LNCAP (cell line): ENCODE measurements around the gene CHL1.

Experiments
- CTCF ChIP-seq: fragments of 450-650 bp; IDR thresholded peaks from 2 replicates; pipeline ENCODE4 v1.5.1; 2017; ENCODE audit warnings: mild to moderate bottlenecking

The CHL1 gene

GRCh38 chr3:247916-248315 is 51.4 kb downstream of the CHL1 start:
- no peak for TF ChIP-seq CTCF

GRCh38 chr3:248864-249520 is 52.4 kb downstream of the CHL1 start:
- no peak for TF ChIP-seq CTCF

GRCh38 chr3:249587-250262 is 53.2 kb downstream of the CHL1 start:
- no peak for TF ChIP-seq CTCF

- TF ChIP-seq CTCF: no peak
These were observed 59.9 kb downstream of the CHL1 start for GRCh38 chr3:256501-256900.

GRCh38 chr3:257826-258225 is 61.3 kb downstream of the CHL1 start:
- TF ChIP-seq CTCF: no peak

GRCh38 chr3:260898-261297 is 64.3 kb downstream of the CHL1 start:
- TF ChIP-seq CTCF: no peak

GRCh38 chr3:263393-263792 is 66.8 kb downstream of the CHL1 start:
- TF ChIP-seq CTCF: no peak
